ENCODE results near the gene LRRC74B. TPM values are rescaled to one million over a fixed set of nuclear protein-coding genes. Genes with fewer than 3 reads are reported as not detected.

Gene LRRC74B
- total RNA-seq, 1 donor from 2014 or later: not detected

GRCh38 chr22:21025266-21025665, 20.5 kb upstream of the LRRC74B start:
- DNase-seq (ENCODE audit: low read depth) (no peak), FAIRE-seq (no peak)
- no peaks in the 10 kb centered on the region for H3K79me2 ChIP-seq (ENCODE audit: insufficient read depth, low read length)
- Mint-ChIP-seq H3K4me3 (ENCODE audit: unreplicated experiment) (no peak overlapping the region), H3K27ac (ENCODE audit: unreplicated experiment) (no peak overlapping the region), H3K27me3 (ENCODE audit: low read depth, unreplicated experiment) (peaks cover 35% of the 10 kb centered on the region), H3K36me3 (ENCODE audit: low read depth, unreplicated experiment) (no peaks in the 10 kb centered on the region), H3K4me1 (ENCODE audit: low read depth, unreplicated experiment) (peaks cover 6% of the 10 kb centered on the region), H3K9me3 (ENCODE audit: unreplicated experiment) (no peaks in the 10 kb centered on the region)
- H3K27me3 ChIP-seq (ENCODE audit: insufficient read depth, low read length): no peaks in the 10 kb centered on the region
- H3K27ac ChIP-seq (ENCODE audit: low read depth, low read length): no peak overlapping the region
- TF ChIP-seq EZH2 (IDR thresholded peaks at IDR 0.05; ENCODE audit: insufficient read depth, low read length) (no peak), CTCF (IDR thresholded peaks at IDR 0.05; ENCODE audit: insufficient read depth, low read depth, low read length) (no peak)
- no peak overlapping the region for H3K4me2 ChIP-seq (ENCODE audit: low read length)
- H4K20me1 ChIP-seq (ENCODE audit: insufficient read depth, low read length): no peaks in the 10 kb centered on the region
- H3K9ac ChIP-seq (ENCODE audit: low read length): no peak overlapping the region
- no peaks in the 10 kb centered on the region for H3K9me3 ChIP-seq (ENCODE audit: insufficient read depth, low read depth, low read length)
- H3K36me3 ChIP-seq (ENCODE audit: insufficient read depth, low read length): no peaks in the 10 kb centered on the region
- no peak overlapping the region for H3K4me3 ChIP-seq (ENCODE audit: insufficient read depth, low read depth, low read length)
- peaks cover 7% of the 10 kb centered on the region for H3K4me1 ChIP-seq (ENCODE audit: insufficient read depth, low read length)
- H2AFZ ChIP-seq (ENCODE audit: low read depth, low read length): no peak overlapping the region

GRCh38 chr22:21025763-21026755, 19.7 kb upstream of the LRRC74B start:
- no peaks in the 10 kb centered on the region for H3K79me2 ChIP-seq (ENCODE audit: insufficient read depth, low read length)

More at GRCh38 chr22:21025763-21026755, 19.7 kb upstream of the LRRC74B start:
- peaks cover 6% of the 10 kb centered on the region for H3K4me1 Mint-ChIP-seq (ENCODE audit: low read depth, unreplicated experiment)
- no peak overlapping the region for H3K27ac ChIP-seq (ENCODE audit: low read depth, low read length)
- H3K4me1 ChIP-seq (ENCODE audit: insufficient read depth, low read length): peaks cover 7% of the 10 kb centered on the region
- no peak overlapping the region for H3K4me2 ChIP-seq (ENCODE audit: low read length)
- H4K20me1 ChIP-seq (ENCODE audit: insufficient read depth, low read length): no peaks in the 10 kb centered on the region
- H3K9ac ChIP-seq (ENCODE audit: low read length): no peak overlapping the region
- FAIRE-seq: no peak
- no peaks in the 10 kb centered on the region for H3K9me3 Mint-ChIP-seq (ENCODE audit: unreplicated experiment)
- H2AFZ ChIP-seq (ENCODE audit: low read depth, low read length): no peak overlapping the region
- no peak overlapping the region for H3K27ac Mint-ChIP-seq (ENCODE audit: unreplicated experiment)
- no peaks in the 10 kb centered on the region for H3K27me3 ChIP-seq (ENCODE audit: insufficient read depth, low read length)
- H3K36me3 ChIP-seq (ENCODE audit: insufficient read depth, low read length): no peaks in the 10 kb centered on the region
- no peaks in the 10 kb centered on the region for H3K9me3 ChIP-seq (ENCODE audit: insufficient read depth, low read depth, low read length)
- no peak for DNase-seq (ENCODE audit: low read depth)
- no peak overlapping the region for H3K4me3 ChIP-seq (ENCODE audit: insufficient read depth, low read depth, low read length)
- peaks cover 43% of the 10 kb centered on the region for H3K27me3 Mint-ChIP-seq (ENCODE audit: low read depth, unreplicated experiment)
- TF ChIP-seq CTCF (IDR thresholded peaks at IDR 0.05; ENCODE audit: insufficient read depth, low read depth, low read length) (no peak), EZH2 (IDR thresholded peaks at IDR 0.05; ENCODE audit: insufficient read depth, low read length) (no peak)
- no peaks in the 10 kb centered on the region for H3K36me3 Mint-ChIP-seq (ENCODE audit: low read depth, unreplicated experiment)
- H3K4me3 Mint-ChIP-seq (ENCODE audit: unreplicated experiment): no peak overlapping the region
